AG09319 (cell line): ENCODE data around the gene ALDOA.
A peak's percentile ranks its signal among the peaks of the same experiment; 100 is the strongest.
"Not testable (repeated sequence)": the region's sequence is repeated elsewhere in the genome, so short reads cannot be mapped to it uniquely, and the experiment has no call there.

Experiments used
- DNase-seq: peaks from one replicate; pipeline ENCODE4 v3.0.0-alpha.2; 2010; ENCODE audit warnings: low read depth; ENCODE audit errors: extremely low read depth
- CTCF ChIP-seq: IDR thresholded peaks from 2 replicates; pipeline ENCODE4 v1.5.1; 2011; ENCODE audit warnings: low read depth, mild to moderate bottlenecking, inconsistent platforms, low read length, moderate library complexity

Gene ALDOA

GRCh38 chr16:30108059-30108850 lies 42.7 kb downstream of the ALDOA start:
- no peak for DNase-seq
- TF ChIP-seq CTCF = no peak

DNA sequence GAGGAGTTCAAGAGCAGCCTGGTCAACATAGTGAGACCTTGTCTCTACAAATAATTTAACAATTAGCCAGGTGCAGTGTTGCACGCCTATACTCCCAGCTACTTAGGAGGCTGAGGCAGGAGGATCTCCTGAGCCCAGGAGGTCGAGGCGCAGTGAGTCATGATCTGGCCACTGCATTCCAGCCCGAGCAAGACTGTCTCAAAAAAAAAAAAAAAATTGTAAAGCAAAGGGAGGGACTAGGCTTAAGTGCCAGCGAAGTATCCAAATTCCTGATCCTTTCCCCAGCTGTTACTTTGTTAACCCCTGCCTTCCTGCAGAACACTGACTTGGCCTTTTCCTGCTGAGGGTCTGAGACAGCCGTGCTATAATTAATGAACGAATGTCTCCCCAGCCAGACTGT lies 45.1 kb downstream of the ALDOA start:
- no peak for TF ChIP-seq CTCF
- DNase-seq = no peak

DNA sequence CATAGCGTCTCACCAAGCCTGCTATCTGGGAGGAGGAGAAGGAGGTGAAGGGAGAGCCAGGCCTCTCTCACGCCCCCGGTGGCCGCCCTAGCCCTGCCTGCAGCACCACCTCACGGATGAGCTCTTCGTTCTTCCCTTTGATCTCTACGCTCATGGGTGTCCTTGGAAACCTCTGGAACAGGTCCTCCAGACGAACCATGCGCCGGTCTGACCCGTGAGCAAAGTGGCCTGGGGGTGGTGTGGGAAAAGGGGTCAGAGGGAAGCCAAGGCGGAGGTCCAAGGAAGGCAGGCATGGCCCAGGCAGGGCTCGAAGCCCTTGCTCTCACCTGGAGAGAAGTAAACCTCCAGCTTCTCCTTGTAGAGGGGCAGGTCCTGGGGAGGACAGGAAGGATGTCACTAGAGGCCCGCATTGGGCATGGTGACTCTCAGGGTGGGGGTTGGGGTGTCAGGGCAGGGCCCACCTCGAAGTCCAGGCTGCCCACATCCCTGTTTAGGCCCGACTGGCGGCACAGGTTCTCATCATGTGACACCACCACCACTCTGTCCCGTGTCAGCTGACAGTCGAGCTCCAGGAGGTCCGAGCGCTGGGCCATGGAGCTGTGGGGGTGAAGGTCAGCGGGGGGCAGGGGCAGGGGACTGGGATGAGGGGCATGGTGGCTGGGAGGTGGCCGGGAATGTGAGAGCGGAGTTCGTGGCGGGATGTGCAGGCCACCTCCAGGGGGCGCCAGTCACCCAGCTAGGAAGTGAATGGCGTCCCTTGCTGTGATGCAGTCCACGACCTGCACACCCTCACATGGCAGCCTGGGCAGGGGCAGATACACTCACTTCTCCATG lies 46.9 kb downstream of the ALDOA start:
- DNase-seq = no peak
- TF ChIP-seq CTCF = peak; percentile 61

DNA sequence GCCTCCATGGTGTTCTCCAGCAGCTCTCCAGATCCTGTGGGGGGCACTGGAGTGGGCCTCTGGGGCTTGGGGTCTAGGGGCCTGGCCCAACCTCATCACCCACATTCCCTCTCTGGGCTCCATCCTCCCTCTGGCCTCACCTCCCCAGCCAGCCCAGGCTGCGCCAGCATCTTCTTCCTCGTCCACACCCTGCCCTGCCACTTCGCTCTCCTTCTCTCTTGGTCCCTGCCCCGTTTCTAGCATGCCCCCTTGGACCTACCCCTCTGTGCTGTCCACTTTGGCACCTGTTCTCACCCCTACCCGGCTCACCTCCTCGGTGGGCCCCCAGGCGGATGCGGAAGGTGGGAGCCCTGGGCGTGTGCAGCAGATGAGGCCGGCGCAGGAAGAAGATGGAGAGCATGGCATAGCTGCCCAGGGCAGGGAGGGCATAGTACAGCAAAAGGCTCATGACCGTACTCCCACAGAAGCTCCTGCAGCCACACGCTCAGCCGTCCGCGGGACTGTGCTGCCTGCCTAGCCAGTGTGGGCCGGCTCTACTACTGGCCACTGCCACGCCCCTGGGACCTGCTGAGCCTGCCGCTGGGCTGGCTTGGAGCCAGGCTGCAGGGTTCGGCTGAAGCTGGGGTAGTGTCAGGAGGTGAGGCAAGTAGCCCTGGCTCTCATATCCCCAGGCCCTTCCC lies 47.6 kb downstream of the ALDOA start, which contains the start of gene GDPD3:
Gene GDPD3, minus strand, starts transcription at position 507 of the 680 bp plus-strand sequence. Its CDS starts 59 bp downstream, at position 448.
- no peak for TF ChIP-seq CTCF
- DNase-seq = no peak

DNA sequence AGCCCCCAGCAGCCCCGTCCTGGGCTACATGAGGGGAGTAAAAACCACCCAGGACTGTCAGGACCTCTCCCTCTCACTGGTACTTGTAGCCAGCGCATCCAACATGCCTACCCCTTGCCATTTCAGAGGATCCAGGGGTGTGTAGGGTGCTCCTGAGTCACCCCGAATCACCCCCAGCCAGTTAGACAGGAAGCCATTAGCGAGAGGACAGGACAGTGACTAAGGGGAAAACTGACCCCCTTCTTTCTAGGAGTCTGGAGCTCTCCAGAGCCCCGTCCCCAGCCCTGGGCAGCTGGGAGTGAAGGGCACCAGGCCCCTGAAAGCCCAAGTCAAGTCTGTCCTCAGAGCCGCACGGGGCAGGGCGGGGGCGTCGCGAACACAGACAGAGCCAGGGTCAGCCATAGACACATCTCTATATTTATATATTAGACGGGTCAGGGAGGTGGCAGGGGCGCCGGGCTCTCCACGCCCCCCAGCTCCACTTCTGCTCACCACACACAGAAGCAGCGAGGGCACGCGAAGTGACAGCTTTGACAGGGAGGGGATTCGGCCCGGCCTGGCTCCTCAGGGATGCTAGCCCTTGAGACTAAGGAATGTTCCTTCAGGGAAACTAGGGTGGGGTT lies 48.3 kb downstream of the ALDOA start:
- no peak for TF ChIP-seq CTCF
- no peak for DNase-seq

- no peak for TF ChIP-seq CTCF
- DNase-seq = no peak
Observed at GRCh38 chr16:30114411-30114810, 48.9 kb downstream of the ALDOA start.

GRCh38 chr16:30114833-30115232 lies 49.3 kb downstream of the ALDOA start:
- not testable (repeated sequence) for DNase-seq
